Measurements from ENCODE around the gene FAM200C.

FAM200C gene

DNA sequence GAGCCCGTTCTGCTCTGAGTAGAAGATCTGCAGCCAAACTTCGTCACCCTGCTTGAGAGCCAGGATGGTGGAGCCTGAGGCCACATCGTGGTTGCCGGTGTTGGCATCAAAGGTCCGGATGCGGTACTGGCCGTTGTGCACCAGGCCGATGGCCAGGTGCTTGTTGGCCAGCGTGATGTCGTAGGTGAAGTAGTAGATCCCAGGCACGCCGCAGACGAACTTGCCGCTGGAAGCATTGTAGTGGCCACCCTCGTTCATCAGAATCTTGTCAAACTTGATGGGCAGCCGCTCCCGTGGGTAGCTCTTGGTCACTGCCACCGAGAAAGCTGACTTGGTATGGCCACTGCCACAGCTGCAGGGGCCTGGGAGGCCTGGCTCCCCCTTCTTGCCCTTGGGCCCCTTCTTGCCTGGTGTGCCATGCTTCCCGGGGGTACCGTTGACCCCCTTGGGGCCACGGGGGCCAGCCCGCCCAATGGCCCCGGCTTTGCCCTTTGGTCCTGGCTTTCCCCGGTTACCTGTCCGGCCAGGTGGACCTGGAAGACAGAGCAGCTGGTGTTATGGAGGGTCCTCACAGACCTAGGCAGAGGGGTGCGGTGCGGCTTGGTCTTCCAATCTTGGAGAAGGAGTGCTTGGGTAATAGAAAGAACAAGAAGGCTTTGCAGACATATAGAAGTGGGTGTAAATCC, 50.5 kb downstream of the FAM200C start:
- Mint-ChIP-seq H3K27me3 (peaks cover 3% of the 10 kb centered on the region), H3K27ac (no peak overlapping the region), H3K4me3 (no peak overlapping the region), H3K4me1 (ENCODE audit: low read depth) (no peaks in the 10 kb centered on the region), H3K36me3 (ENCODE audit: low read depth) (no peaks in the 10 kb centered on the region), H3K9me3 (no peaks in the 10 kb centered on the region)
- no peak for DNase-seq

DNA sequence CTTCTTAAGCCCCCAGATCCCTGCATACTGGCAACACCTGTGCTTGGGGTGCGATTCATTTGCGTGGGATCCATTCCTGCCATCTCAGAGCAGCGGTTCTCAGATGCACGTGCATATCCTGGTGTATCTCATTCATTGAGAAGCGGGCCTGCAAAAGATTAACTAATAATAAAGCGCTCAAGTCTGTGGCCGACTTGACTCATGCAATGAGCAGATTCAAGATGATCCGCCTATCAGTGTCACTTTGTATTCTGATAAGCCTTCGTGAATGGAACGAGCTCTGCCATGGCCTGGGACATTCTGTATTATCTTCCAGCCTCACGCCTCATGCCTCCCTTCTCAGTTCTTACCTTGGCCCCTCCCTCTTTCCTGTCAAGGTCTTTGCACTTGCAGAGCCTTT, 51.8 kb downstream of the FAM200C start:
- no peaks in the 10 kb centered on the region for H3K4me1 Mint-ChIP-seq (ENCODE audit: low read depth)
- H3K4me3 Mint-ChIP-seq: no peak overlapping the region
- no peak for DNase-seq
- no peaks in the 10 kb centered on the region for H3K9me3 Mint-ChIP-seq
- no peak overlapping the region for H3K27ac Mint-ChIP-seq
- no peaks in the 10 kb centered on the region for H3K36me3 Mint-ChIP-seq (ENCODE audit: low read depth)
- H3K27me3 Mint-ChIP-seq: peaks cover 6% of the 10 kb centered on the region

DNA sequence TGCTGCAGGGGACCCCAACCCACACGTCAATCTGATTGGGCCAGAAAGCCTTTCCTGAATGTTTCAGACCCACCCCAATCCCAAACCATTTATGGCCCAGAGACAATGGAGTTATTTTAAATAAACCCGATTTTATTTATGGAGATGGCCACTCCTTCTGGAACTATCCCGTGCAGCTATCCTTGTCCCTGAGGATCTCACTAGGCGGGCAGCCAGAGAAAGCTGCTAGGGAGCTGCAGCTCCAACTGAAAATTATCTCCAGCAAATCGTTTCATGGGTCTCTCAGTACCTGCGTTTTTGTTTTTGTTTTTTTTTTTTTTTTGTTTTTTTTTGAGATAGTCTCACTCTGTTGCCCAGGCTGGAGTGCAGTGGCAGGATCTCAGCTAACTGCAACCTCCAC, 52.4 kb downstream of the FAM200C start:
- Mint-ChIP-seq H3K27ac (no peak overlapping the region), H3K9me3 (no peaks in the 10 kb centered on the region), H3K36me3 (ENCODE audit: low read depth) (no peaks in the 10 kb centered on the region), H3K27me3 (peaks cover 6% of the 10 kb centered on the region), H3K4me1 (ENCODE audit: low read depth) (no peaks in the 10 kb centered on the region), H3K4me3 (no peak overlapping the region)
- no peak for DNase-seq

All from activated T-cell treated with anti-CD3 and anti-CD28 coated beads, Interleukin-2, amount 50 U/mL, for 24 hours (primary cell).